DND-41 (cell line): Measurements from ENCODE around the gene L3MBTL4.

ENCODE experiments used
- CTCF ChIP-seq: IDR thresholded peaks from 2 replicates; pipeline ENCODE4 v1.5.1; 2012; ENCODE audit warnings: borderline replicate concordance, low read length, moderate library complexity, mild to moderate bottlenecking; ENCODE audit not compliant: poor library complexity, severe bottlenecking; ENCODE audit errors: extremely low read depth
- EZH2 ChIP-seq: IDR thresholded peaks from 3 replicates; pipeline ENCODE4 v1.6.1; 2012; ENCODE audit warnings: borderline replicate concordance, low read depth, mild to moderate bottlenecking, moderate library complexity, low read length, inconsistent platforms; ENCODE audit not compliant: severe bottlenecking

GRCh38 chr18:6139007-6139406 lies 275.7 kb downstream of the L3MBTL4 start:
- TF ChIP-seq EZH2, result no peak
- TF ChIP-seq CTCF, result no peak
